ENCODE results near the gene PKNOX2. TPM values are rescaled to one million over a fixed set of nuclear protein-coding genes. Genes with fewer than 3 reads are reported as not detected.
A peak's percentile ranks its signal among the peaks of the same experiment; 100 is the strongest.

Gene PKNOX2
- total RNA-seq, 1 experiment from 2014 or later = 15.3 TPM

GRCh38 chr11:125404811-125405790 lies 240.6 kb downstream of the PKNOX2 start:
- Histone ChIP-seq H3K9me3 (no peaks in the 10 kb centered on the region), H3K27me3 (no peaks in the 10 kb centered on the region), H3K4me3 (no peak overlapping the region), H3K36me3 (peaks cover 6% of the 10 kb centered on the region)
- peak; percentile 67 for DNase-seq

- peaks cover 6% of the 10 kb centered on the region for H3K36me3 ChIP-seq
- no peak overlapping the region for H3K4me3 ChIP-seq
- peak; percentile 72 for DNase-seq
- no peaks in the 10 kb centered on the region for H3K9me3 ChIP-seq
- H3K27me3 ChIP-seq = no peaks in the 10 kb centered on the region
These were observed 242.5 kb downstream of the PKNOX2 start for GRCh38 chr11:125407046-125407445.

DNA sequence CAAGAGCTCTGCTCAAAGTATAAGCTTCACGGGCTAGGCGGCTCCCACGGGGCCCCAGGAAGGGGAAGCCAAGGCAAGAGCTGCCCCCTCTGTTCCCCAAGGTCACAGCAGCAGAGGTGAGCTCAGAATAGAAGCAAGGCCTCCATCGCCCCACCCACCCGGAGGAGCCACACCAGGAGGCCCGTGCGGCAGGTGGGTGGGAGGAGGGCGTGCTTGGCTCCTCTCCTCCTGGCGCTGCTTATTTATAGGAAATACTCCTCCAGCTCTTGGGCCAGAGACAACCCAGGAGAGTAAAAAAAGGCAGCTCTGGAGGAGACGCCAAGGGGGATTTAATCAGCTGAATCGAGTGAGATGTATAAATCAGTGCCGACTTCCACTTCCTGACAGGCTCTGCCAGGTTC lies 243.8 kb downstream of the PKNOX2 start:
- DNase-seq = no peak
- H3K27me3 ChIP-seq = no peaks in the 10 kb centered on the region
- H3K36me3 ChIP-seq = peaks cover 2% of the 10 kb centered on the region
- H3K9me3 ChIP-seq = no peaks in the 10 kb centered on the region
- no peak overlapping the region for H3K4me3 ChIP-seq

GRCh38 chr11:125410091-125410490 lies 245.5 kb downstream of the PKNOX2 start:
- H3K27me3 ChIP-seq = no peaks in the 10 kb centered on the region
- H3K4me3 ChIP-seq = no peak overlapping the region
- H3K9me3 ChIP-seq = no peaks in the 10 kb centered on the region
- DNase-seq = no peak
- H3K36me3 ChIP-seq = peaks cover 2% of the 10 kb centered on the region

GRCh38 chr11:125412177-125412496 lies 247.6 kb downstream of the PKNOX2 start:
- DNase-seq = no peak
- Histone ChIP-seq H3K4me3 (no peak overlapping the region), H3K9me3 (no peaks in the 10 kb centered on the region), H3K27me3 (no peaks in the 10 kb centered on the region), H3K36me3 (no peaks in the 10 kb centered on the region; the same call in none of the 2 replicates)

- Histone ChIP-seq H3K4me3 (no peak overlapping the region), H3K27me3 (no peaks in the 10 kb centered on the region), H3K36me3 (no peaks in the 10 kb centered on the region; the same call in none of the 2 replicates), H3K9me3 (no peaks in the 10 kb centered on the region)
- DNase-seq = no peak
These were observed 248.0 kb downstream of the PKNOX2 start for GRCh38 chr11:125412509-125412908.

GRCh38 chr11:125413226-125413625 lies 248.7 kb downstream of the PKNOX2 start:
- no peaks in the 10 kb centered on the region for H3K27me3 ChIP-seq
- no peak overlapping the region for H3K4me3 ChIP-seq
- H3K9me3 ChIP-seq = no peaks in the 10 kb centered on the region

DNA sequence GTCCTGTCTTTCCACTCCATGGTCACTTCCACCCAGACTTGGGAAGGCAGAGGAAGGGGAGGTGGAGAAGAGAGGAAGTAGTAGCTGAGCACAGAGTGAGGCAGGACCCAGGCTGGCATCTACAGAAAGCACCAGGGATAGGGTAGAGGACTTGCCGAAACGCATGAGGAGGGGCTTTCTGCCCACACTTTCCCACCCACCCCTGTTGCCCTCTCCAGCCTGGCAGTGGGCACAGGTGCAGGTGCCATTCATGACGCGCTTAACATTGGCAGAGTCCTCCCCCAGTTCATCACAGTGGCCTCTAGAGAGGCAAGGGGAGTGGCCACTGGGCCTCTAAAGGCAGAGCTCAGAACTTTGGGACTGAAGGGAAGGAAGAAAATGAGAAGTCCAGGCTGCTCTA lies 249.6 kb downstream of the PKNOX2 start:
- H3K9me3 ChIP-seq = no peaks in the 10 kb centered on the region
- DNase-seq = no peak
- H3K27me3 ChIP-seq = no peaks in the 10 kb centered on the region
- no peak overlapping the region for H3K4me3 ChIP-seq
- H3K36me3 ChIP-seq = no peaks in the 10 kb centered on the region; the same call in none of the 2 replicates

More at GRCh38 chr11:125413226-125413625, 248.7 kb downstream of the PKNOX2 start:
- no peak for DNase-seq
- no peaks in the 10 kb centered on the region; the same call in none of the 2 replicates for H3K36me3 ChIP-seq

DNA sequence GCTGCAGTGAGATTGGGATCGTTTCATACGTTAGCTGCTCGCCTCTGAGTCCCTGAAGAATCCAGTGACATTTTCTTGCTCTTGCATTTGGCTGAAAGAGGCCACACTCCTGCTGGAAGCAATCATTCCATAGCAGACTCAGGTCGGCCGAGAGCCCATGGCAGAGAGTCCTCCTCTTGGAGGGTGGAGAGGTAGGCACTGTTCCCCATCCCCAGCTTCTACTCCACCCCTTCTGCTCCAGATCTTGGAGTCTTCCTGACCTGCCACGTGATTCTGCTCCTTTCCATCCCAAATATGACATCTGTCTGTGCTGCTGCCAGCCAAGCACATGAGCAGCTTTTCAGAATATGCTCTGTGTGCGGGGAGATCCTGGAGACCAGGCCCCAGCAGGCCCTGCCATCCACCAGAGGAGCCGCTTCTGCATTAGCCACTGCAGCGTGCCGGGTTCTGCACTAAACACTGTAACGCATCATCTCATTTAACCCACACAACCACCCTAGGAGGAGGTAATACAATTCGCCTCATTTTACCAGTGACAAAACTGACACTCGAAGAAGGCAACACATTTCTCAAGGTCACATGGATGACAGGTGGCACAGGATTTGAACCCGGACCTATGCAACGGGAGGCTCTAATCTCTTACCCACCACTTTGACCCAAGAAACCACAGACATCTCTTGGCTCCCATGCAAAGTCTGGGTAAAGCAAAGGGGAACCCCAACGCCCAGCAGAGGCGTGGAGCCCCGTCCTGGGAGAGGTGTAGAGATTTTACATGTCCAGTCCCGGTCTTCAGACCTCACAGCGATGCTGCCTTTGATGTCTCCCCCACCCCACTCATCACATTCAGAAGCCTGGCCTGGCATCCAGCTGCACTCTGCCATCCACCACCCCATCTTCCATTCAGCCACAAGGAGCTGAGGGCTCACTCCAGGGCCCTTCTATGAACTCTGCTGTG lies 252.7 kb downstream of the PKNOX2 start:
- Histone ChIP-seq H3K4me3 (no peak overlapping the region), H3K9me3 (no peaks in the 10 kb centered on the region), H3K36me3 (no peaks in the 10 kb centered on the region; the same call in 1 of the 2 replicates), H3K27me3 (no peaks in the 10 kb centered on the region)
- no peak for DNase-seq

DNA sequence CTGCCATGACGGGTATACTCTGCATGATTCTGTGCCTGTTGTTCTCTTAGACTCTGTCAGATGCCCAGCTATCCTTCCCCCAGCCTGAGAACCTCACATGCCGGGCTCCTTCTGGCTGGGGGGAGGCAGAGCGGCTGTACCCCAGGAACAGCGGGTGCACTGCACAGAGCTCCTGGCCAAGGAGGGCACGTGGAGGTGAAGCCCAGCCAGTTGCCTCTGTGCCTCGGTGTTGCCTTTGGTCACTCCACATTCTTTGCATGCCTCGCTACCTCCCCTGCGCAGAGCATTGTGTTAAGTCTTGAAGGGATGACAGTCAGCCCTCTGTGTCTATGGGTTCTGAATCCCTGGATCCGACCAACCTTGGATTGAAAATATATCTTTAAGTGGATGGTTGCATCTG lies 253.8 kb downstream of the PKNOX2 start:
- Histone ChIP-seq H3K27me3 (no peaks in the 10 kb centered on the region), H3K36me3 (peaks cover 4% of the 10 kb centered on the region), H3K9me3 (no peaks in the 10 kb centered on the region), H3K4me3 (no peak overlapping the region)
- DNase-seq = no peak

DNA sequence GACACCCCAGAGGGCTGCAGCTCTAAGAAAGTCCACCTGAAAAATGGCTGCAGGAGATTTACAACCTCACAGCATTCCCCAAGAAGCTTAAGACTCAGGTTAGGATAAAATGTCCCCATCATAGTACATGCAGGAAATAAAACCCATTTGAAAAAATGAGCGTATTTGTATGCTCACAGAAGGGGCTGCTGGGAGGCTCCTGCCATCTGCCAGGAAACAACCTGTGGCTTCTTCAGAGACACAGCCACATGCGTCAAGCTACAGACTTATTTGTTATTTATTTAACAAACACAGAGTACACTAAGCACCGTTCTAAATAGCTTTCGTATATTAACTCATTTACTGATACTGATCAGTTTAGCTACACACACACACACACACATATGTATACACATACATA lies 258.1 kb downstream of the PKNOX2 start:
- no peak for DNase-seq
- Histone ChIP-seq H3K9me3 (no peaks in the 10 kb centered on the region), H3K27me3 (no peaks in the 10 kb centered on the region), H3K4me3 (no peak overlapping the region), H3K36me3 (peaks cover 4% of the 10 kb centered on the region)

DNA sequence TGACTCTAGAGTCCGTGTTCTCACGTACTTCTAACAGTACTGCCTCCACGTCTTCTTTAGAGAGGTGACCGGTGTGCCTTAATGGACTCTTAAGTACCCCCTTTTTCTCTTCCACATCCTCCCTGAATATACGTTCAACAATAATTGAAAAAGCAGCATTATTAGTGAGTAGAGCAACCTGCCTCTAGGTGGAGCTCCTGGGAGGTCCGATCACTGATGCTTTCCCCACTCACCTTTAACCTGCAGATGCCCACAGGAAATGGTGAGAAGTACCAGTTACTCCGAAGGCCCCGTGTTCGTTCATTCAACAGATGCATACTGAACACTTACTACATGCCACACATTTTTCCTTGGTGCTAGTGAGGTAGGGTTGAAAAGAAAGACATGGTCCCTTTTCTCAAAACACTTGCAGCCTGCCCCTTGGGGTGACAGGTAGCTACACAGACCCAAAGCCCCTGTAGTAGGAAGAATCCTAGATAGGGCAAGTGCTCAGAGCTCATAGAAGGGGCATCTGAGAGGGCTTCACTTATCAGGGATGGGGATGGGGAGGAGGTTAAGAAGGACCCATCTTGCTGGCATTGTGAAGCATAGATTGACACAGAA lies 258.8 kb downstream of the PKNOX2 start:
- no peak for DNase-seq
- Histone ChIP-seq H3K4me3 (no peak overlapping the region), H3K27me3 (no peaks in the 10 kb centered on the region), H3K36me3 (peaks cover 4% of the 10 kb centered on the region), H3K9me3 (no peaks in the 10 kb centered on the region)

- Histone ChIP-seq H3K36me3 (peaks cover 16% of the 10 kb centered on the region), H3K27me3 (no peaks in the 10 kb centered on the region), H3K4me3 (no peak overlapping the region), H3K9me3 (no peaks in the 10 kb centered on the region)
- peak; percentile 64 for DNase-seq
These were observed 261.1 kb downstream of the PKNOX2 start for GRCh38 chr11:125425601-125426000.

DNA sequence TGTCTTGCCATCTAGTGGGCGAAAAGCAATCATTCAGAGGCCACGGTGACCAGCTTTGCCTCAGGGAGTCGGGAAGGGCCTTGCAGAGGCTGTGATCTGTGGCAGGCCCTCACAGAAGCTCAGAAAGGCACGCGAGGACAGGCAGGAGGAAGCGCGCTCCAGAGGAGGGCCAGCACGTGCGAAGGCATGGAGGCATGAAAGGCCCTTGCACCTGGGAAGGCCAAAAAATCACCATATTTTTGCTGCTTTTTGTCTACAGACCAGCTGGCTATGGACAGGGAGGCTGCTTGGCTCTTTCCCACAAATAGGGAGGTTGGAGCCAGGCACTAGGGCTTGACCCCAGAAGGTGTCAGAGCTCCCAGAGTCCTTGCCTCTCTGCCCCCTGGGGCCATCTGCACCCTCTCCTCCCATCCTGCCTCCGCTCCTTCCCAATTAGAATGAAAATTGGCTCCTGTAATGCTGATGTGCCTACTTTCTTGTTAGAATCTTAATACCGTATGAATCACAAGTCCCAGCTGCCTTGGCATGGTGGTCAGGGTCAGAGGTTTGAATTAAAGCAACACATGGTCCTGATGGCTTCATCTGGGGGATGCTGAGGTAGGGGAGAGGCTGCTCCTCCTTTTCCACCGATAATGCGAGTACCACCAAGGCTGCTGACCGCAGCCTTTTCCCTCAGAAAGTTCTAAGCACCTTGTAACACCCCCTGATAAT lies 262.4 kb downstream of the PKNOX2 start:
- DNase-seq = peak; percentile 37
- Histone ChIP-seq H3K27me3 (no peaks in the 10 kb centered on the region), H3K9me3 (no peaks in the 10 kb centered on the region), H3K36me3 (peaks cover 18% of the 10 kb centered on the region), H3K4me3 (no peak overlapping the region)

GRCh38 chr11:125428486-125429173 lies 264.1 kb downstream of the PKNOX2 start:
- H3K27me3 ChIP-seq = no peaks in the 10 kb centered on the region
- H3K36me3 ChIP-seq = peaks cover 14% of the 10 kb centered on the region
- DNase-seq = no peak
- H3K4me3 ChIP-seq = no peak overlapping the region
- H3K9me3 ChIP-seq = no peaks in the 10 kb centered on the region
